GM12878 (cell line): Measurements from ENCODE around the gene SDCCAG8. TPM values are rescaled to one million over a fixed set of nuclear protein-coding genes. Genes with fewer than 3 reads are reported as not detected.

Source experiments
- ATAC-seq: fragments of 200-7000 bp; cut with Tn5 transposase; 3 replicates; pipeline ENCODE4 v1.9.1; 2020; ENCODE audit warnings: mild to moderate bottlenecking, moderate library complexity
- BruUV-seq: library from RNA; stranded (reverse); fragments of 400-500 nt; replicated peaks from 2 replicates; lab custom pipeline; 2021; lab: Mats Ljungman, UMichigan
- CTCF ChIA-PET: fragments of 300-600 bp; sonication (Branson Sonifier 250); formaldehyde crosslinking; extraction: SDS; loops from one replicate; lab custom pipeline; 2021; ENCODE audit warnings: inconsistent platforms; lab: Yijun Ruan, JAX
- POLR2A ChIA-PET: fragments of 350-600 bp; formaldehyde crosslinking; extraction: SDS; loops from one replicate; lab custom pipeline; 2021; ENCODE audit warnings: inconsistent platforms; lab: Charles Lee
- RAD21 ChIA-PET: fragments of 300-600 bp; sonication (Branson Sonifier 250); formaldehyde crosslinking; loops from one replicate; lab custom pipeline; 2023; ENCODE audit warnings: antibody characterized with exemption; ENCODE audit not compliant: unreplicated experiment; lab: Charles Lee
- SMC1A ChIA-PET: fragments of 300-600 bp; sonication (Branson Sonifier 250); formaldehyde crosslinking; loops from one replicate; lab custom pipeline; 2023; ENCODE audit not compliant: unreplicated experiment, uncharacterized antibody; lab: Charles Lee
- DNase-seq: peaks from one replicate; pipeline ENCODE4 v3.0.0-alpha.2; 2011; ENCODE audit warnings: low read depth, low spot score
- FAIRE-seq: peaks from 3 replicates; lab custom pipeline; 2011; peaks lifted over from hg19 to GRCh38; lab: Jason Lieb, UNC
- H2AFZ ChIP-seq: 2 replicates; pipeline ENCODE4 v1.6.0; 2011; ENCODE audit warnings: low read depth, low read length, control low read depth; ENCODE audit not compliant: control insufficient read depth
- H3K27ac ChIP-seq: 2 replicates; pipeline ENCODE4 v1.5.1; 2011; ENCODE audit warnings: control low read depth; ENCODE audit not compliant: control insufficient read depth, insufficient read depth
- H3K27me3 ChIP-seq, 2 experiments: replicated peaks in 1 of 2; 2 replicates each; pipeline versions ENCODE4 v1.6.0 to v1.6.1; 2011; ENCODE audit warnings: low read length in 1 of 2; ENCODE audit not compliant: control insufficient read depth in 2 of 2, insufficient read depth in 2 of 2
- H3K36me3 ChIP-seq, 2 experiments: 2 replicates each; pipeline ENCODE4 v1.5.1; 2011; ENCODE audit warnings: low read length in 1 of 2; ENCODE audit not compliant: control insufficient read depth in 2 of 2, insufficient read depth in 2 of 2
- H3K4me1 ChIP-seq: 2 replicates; pipeline ENCODE4 v1.6.1; 2011; ENCODE audit warnings: mild to moderate bottlenecking, low read length, moderate library complexity, mixed read lengths; ENCODE audit not compliant: control insufficient read depth, insufficient read depth
- H3K4me2 ChIP-seq: 2 replicates; pipeline ENCODE4 v1.6.0; 2011; ENCODE audit warnings: control low read depth; ENCODE audit not compliant: control insufficient read depth, insufficient read depth
- H3K4me3 ChIP-seq: fragments of 200-600 bp; sonication (generic); 2 replicates; pipeline ENCODE4 v1.5.1; 2016
- H3K79me2 ChIP-seq: 2 replicates; pipeline ENCODE4 v1.6.0; 2011; ENCODE audit warnings: low read length; ENCODE audit not compliant: control insufficient read depth, insufficient read depth
- H3K9ac ChIP-seq: 2 replicates; pipeline ENCODE4 v1.8.0; 2011; ENCODE audit warnings: low read length, control low read depth, mixed read lengths; ENCODE audit not compliant: control insufficient read depth, insufficient read depth
- H3K9me3 ChIP-seq: replicated peaks from 3 replicates; pipeline ENCODE4 v1.5.1; 2011; ENCODE audit warnings: mild to moderate bottlenecking, low read length; ENCODE audit not compliant: control insufficient read depth, insufficient read depth
- H4K20me1 ChIP-seq: 2 replicates; pipeline ENCODE4 v1.6.0; 2011; ENCODE audit not compliant: control insufficient read depth, insufficient read depth
- BCL11A ChIP-seq: IDR thresholded peaks from 2 replicates; pipeline ENCODE4 v1.6.1; 2011; ENCODE audit warnings: low read depth, low read length
- BCLAF1 ChIP-seq: fragments of 450-650 bp; IDR thresholded peaks from 2 replicates; pipeline ENCODE4 v1.6.1; 2017; ENCODE audit warnings: antibody characterized with exemption, mild to moderate bottlenecking, moderate library complexity
- ELK1 ChIP-seq: IDR thresholded peaks from 2 replicates; pipeline ENCODE4 v1.6.1; 2012; ENCODE audit warnings: low read depth, low read length, improper control_type of control experiment
- NFXL1 ChIP-seq: fragments of 450-650 bp; IDR thresholded peaks from 2 replicates; pipeline ENCODE4 v1.6.1; 2017; ENCODE audit warnings: antibody characterized with exemption, mild to moderate bottlenecking, borderline replicate concordance
- SIX5 ChIP-seq: IDR thresholded peaks from 2 replicates; pipeline ENCODE4 v1.6.1; 2011; ENCODE audit warnings: mild to moderate bottlenecking, low read depth, low read length, moderate library complexity; ENCODE audit not compliant: severe bottlenecking
- SREBF1 ChIP-seq: IDR thresholded peaks from 2 replicates; pipeline ENCODE4 v1.6.1; 2012; ENCODE audit warnings: mild to moderate bottlenecking, low read length
- STAT1 ChIP-seq: fragments of 450-650 bp; conservative IDR thresholded peaks from 2 replicates; pipeline ENCODE4 v1.6.1; 2014; ENCODE audit warnings: antibody characterized with exemption, mild to moderate bottlenecking
- SUPT20H ChIP-seq: IDR thresholded peaks from 2 replicates; pipeline ENCODE4 v1.6.1; 2011; ENCODE audit warnings: low read depth, mild to moderate bottlenecking, low read length, moderate library complexity, borderline replicate concordance; ENCODE audit not compliant: control insufficient read depth
- YBX1 ChIP-seq: fragments of 450-650 bp; IDR thresholded peaks from 2 replicates; pipeline ENCODE4 v1.6.1; 2016; ENCODE audit warnings: antibody characterized with exemption
- YY1 ChIP-seq: IDR thresholded peaks from 2 replicates; pipeline ENCODE4 v1.6.1; 2011; ENCODE audit warnings: low read depth, mild to moderate bottlenecking, low read length
- WGBS: methylation state at CpG from one replicate; pipeline ENCODE4 v1.1.6; 2016; ENCODE audit warnings: low lambda C conversion rate; ENCODE audit not compliant: insufficient replicate concordance, insufficient coverage; ENCODE audit errors: missing lambda C conversion rate; 5-methylcytosine and 5-hydroxymethylcytosine counted together
- in situ Hi-C: fragments of 300-500 bp; cut with MboI; formaldehyde crosslinking; loops from 9 replicates; pipeline ENCODE4 v1.14.3; 2018; ENCODE audit warnings: mixed read lengths
- intact Hi-C: fragments of 100-400 bp; cut with micrococcal nuclease; formaldehyde crosslinking; loops from one replicate; pipeline ENCODE4 v1.14.2; 2022; ENCODE audit not compliant: unreplicated experiment
- polyA plus RNA-seq, 11 experiments: library from polyadenylated mRNA; depleted of rRNA in 4 of 11; unstranded in 6 of 11; stranded (reverse) in 5 of 11; fragments of >200 nt; fragmentation: Nextera tagmentation in 4 of 11; fragmentation: Illumina TruSeq in 1 of 11; extraction: Ambion mirVana in 4 of 11; extraction: Trizol in 1 of 11; gene quantifications; 1 replicate in 1 of 11; 2 replicates in 10 of 11; pipeline versions ENCODE4 v1.2.1 to v1.2.3, GENCODE V29; 2011 to 2016; ENCODE audit warnings: inconsistent platforms in 2 of 11, missing spikeins in 2 of 11, low read depth in 1 of 11
- total RNA-seq, 4 experiments: library from RNA; depleted of rRNA in 3 of 4; stranded (reverse); fragments of >200 nt in 3 of 4; fragmentation: Illumina TruSeq in 1 of 4; extraction: Trizol in 1 of 4; gene quantifications; 2 replicates each; pipeline versions ENCODE4 v1.2.1 to v1.2.3, GENCODE V29; 2013 to 2021
- TF ChIP-seq, protein P1 (sequence below): IDR thresholded peaks from 2 replicates; pipeline ENCODE4 v1.6.1; 2011; ENCODE audit warnings: mild to moderate bottlenecking, low read depth, low read length, moderate library complexity; ENCODE audit not compliant: insufficient replicate concordance
- TF ChIP-seq, protein P2 (sequence below): fragments of 450-650 bp; IDR thresholded peaks from 2 replicates; pipeline ENCODE4 v1.6.1; 2016; ENCODE audit warnings: mild to moderate bottlenecking
- TF ChIP-seq, protein P3 (sequence below): fragments of 450-650 bp; IDR thresholded peaks from 2 replicates; pipeline ENCODE4 v1.6.1; 2014; ENCODE audit warnings: mild to moderate bottlenecking

The SDCCAG8 gene
- total and polyA plus RNA-seq, 10 of the 15 experiments (the other 5 are each of a cell fraction or from before 2014, with no cell fraction given): 15.0 to 25.6 (median 20.6) TPM

- Histone ChIP-seq H3K9ac (no peak overlapping the region), H3K79me2 (no peaks in the 10 kb centered on the region), H4K20me1 (no peaks in the 10 kb centered on the region), H3K27ac (no peak overlapping the region), H3K27me3 (no peaks in the 10 kb centered on the region), H3K36me3 (no peaks in the 10 kb centered on the region), H2AFZ (no peak overlapping the region), H3K4me2 (no peak overlapping the region), H3K4me3 (no peak overlapping the region), H3K9me3 (no peaks in the 10 kb centered on the region), H3K4me1 (no peaks in the 10 kb centered on the region)
- in situ Hi-C loops: no loop called here
- ATAC-seq (no peak), FAIRE-seq (no peak), DNase-seq (no peak)
- 0% methylated on average over 1 of the region's 1 CpG for WGBS
- BruUV-seq: no TSS peak
- CTCF ChIA-PET: no interaction called here
- POLR2A ChIA-PET: no interaction called here
- intact Hi-C loops: no loop called here
- RAD21 ChIA-PET: no interaction called here
- SMC1A ChIA-PET: interaction anchor here (2.9 kb wide), 1 partner anchor 12 kb away, joined by 9 read pairs; no protein-coding TSS in a partner anchor
- TF ChIP-seq, protein P1, sequence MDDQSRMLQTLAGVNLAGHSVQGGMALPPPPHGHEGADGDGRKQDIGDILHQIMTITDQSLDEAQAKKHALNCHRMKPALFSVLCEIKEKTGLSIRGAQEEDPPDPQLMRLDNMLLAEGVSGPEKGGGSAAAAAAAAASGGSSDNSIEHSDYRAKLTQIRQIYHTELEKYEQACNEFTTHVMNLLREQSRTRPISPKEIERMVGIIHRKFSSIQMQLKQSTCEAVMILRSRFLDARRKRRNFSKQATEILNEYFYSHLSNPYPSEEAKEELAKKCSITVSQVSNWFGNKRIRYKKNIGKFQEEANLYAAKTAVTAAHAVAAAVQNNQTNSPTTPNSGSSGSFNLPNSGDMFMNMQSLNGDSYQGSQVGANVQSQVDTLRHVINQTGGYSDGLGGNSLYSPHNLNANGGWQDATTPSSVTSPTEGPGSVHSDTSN: no peak
- TF ChIP-seq SIX5 (no peak), BCLAF1 (no peak), ELK1 (no peak), NFXL1 (no peak), BCL11A (no peak), YY1 (no peak), STAT1 (no peak), YBX1 (no peak), SUPT20H (no peak), SREBF1 (no peak)
- TF ChIP-seq, protein P2, sequence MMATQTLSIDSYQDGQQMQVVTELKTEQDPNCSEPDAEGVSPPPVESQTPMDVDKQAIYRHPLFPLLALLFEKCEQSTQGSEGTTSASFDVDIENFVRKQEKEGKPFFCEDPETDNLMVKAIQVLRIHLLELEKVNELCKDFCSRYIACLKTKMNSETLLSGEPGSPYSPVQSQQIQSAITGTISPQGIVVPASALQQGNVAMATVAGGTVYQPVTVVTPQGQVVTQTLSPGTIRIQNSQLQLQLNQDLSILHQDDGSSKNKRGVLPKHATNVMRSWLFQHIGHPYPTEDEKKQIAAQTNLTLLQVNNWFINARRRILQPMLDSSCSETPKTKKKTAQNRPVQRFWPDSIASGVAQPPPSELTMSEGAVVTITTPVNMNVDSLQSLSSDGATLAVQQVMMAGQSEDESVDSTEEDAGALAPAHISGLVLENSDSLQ: no peak
- TF ChIP-seq, protein P3, sequence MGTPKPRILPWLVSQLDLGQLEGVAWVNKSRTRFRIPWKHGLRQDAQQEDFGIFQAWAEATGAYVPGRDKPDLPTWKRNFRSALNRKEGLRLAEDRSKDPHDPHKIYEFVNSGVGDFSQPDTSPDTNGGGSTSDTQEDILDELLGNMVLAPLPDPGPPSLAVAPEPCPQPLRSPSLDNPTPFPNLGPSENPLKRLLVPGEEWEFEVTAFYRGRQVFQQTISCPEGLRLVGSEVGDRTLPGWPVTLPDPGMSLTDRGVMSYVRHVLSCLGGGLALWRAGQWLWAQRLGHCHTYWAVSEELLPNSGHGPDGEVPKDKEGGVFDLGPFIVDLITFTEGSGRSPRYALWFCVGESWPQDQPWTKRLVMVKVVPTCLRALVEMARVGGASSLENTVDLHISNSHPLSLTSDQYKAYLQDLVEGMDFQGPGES: no peak
- TF ChIP-seq, all 136 proteins: peak for 0
Observed at GRCh38 chr1:243546457-243546856, 290.6 kb downstream of the SDCCAG8 start.
